ENCODE results near the gene AKT3.

GRCh38 chr1:243792401-243792800, 57.6 kb downstream of the AKT3 start:
- TF ChIP-seq, protein P1, sequence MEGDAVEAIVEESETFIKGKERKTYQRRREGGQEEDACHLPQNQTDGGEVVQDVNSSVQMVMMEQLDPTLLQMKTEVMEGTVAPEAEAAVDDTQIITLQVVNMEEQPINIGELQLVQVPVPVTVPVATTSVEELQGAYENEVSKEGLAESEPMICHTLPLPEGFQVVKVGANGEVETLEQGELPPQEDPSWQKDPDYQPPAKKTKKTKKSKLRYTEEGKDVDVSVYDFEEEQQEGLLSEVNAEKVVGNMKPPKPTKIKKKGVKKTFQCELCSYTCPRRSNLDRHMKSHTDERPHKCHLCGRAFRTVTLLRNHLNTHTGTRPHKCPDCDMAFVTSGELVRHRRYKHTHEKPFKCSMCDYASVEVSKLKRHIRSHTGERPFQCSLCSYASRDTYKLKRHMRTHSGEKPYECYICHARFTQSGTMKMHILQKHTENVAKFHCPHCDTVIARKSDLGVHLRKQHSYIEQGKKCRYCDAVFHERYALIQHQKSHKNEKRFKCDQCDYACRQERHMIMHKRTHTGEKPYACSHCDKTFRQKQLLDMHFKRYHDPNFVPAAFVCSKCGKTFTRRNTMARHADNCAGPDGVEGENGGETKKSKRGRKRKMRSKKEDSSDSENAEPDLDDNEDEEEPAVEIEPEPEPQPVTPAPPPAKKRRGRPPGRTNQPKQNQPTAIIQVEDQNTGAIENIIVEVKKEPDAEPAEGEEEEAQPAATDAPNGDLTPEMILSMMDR (IDR thresholded peaks at IDR 0.05; ENCODE audit: control extremely low read depth in 1 of 3, insufficient read depth in 1 of 3, low read depth in 1 of 3, low read length in 3 of 3) = no peak
- TF ChIP-seq EZH2 (IDR thresholded peaks at IDR 0.05; ENCODE audit: low read depth, low read length, severe bottlenecking) = no peak
- TF ChIP-seq, protein P2, sequence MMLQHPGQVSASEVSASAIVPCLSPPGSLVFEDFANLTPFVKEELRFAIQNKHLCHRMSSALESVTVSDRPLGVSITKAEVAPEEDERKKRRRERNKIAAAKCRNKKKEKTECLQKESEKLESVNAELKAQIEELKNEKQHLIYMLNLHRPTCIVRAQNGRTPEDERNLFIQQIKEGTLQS (IDR thresholded peaks at IDR 0.05; ENCODE audit: insufficient read depth, low read depth, low read length) = no peak
- no peak for TF ChIP-seq KDM4A (IDR thresholded peaks at IDR 0.05; ENCODE audit: low read depth, low read length, severe bottlenecking)
- TF ChIP-seq, protein P3, sequence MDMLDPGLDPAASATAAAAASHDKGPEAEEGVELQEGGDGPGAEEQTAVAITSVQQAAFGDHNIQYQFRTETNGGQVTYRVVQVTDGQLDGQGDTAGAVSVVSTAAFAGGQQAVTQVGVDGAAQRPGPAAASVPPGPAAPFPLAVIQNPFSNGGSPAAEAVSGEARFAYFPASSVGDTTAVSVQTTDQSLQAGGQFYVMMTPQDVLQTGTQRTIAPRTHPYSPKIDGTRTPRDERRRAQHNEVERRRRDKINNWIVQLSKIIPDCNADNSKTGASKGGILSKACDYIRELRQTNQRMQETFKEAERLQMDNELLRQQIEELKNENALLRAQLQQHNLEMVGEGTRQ (IDR thresholded peaks at IDR 0.05; ENCODE audit: low read length) = no peak

Measured in H1 (cell line).